ENCODE measurements around the gene GABRA4. TPM values are rescaled to one million over a fixed set of nuclear protein-coding genes. Genes with fewer than 3 reads are reported as not detected.
A peak's percentile ranks its signal among the peaks of the same experiment; 100 is the strongest.

Gene GABRA4
- total RNA-seq, 6 donors from 2014 or later = not detected

GRCh38 chr4:47000406-47000805, 7.0 kb upstream of the GABRA4 start:
- Histone ChIP-seq H3K4me3 (no peak overlapping the region), H3K27ac (no peak overlapping the region), H3K9me3 (no peaks in the 10 kb centered on the region), H3K36me3 (no peaks in the 10 kb centered on the region), H3K4me1 (no peaks in the 10 kb centered on the region), H3K27me3 (no peaks in the 10 kb centered on the region)
- DNase-seq (no peak), ATAC-seq (ENCODE audit: low FRiP score in 2 of 2) (no peak)
- 72 to 93% methylated on average over 1 of the region's 1 CpG for WGBS, 2 donors
- no peak for TF ChIP-seq CTCF (IDR thresholded peaks at IDR 0.05)

GRCh38 chr4:46999566-46999965, 6.2 kb upstream of the GABRA4 start:
- Histone ChIP-seq H3K4me1 (no peaks in the 10 kb centered on the region), H3K27me3 (no peaks in the 10 kb centered on the region), H3K27ac (no peak overlapping the region), H3K9me3 (no peaks in the 10 kb centered on the region), H3K4me3 (no peak overlapping the region), H3K36me3 (no peaks in the 10 kb centered on the region)
- DNase-seq (no peak), ATAC-seq (ENCODE audit: low FRiP score in 2 of 2) (no peak)
- no peak for TF ChIP-seq POLR2A (IDR thresholded peaks at IDR 0.05)
- no peak for TF ChIP-seq POLR2AphosphoS5 (IDR thresholded peaks at IDR 0.05)
- no peak for TF ChIP-seq CTCF (IDR thresholded peaks at IDR 0.05)
- no peak for TF ChIP-seq EP300 (IDR thresholded peaks at IDR 0.05)

DNA sequence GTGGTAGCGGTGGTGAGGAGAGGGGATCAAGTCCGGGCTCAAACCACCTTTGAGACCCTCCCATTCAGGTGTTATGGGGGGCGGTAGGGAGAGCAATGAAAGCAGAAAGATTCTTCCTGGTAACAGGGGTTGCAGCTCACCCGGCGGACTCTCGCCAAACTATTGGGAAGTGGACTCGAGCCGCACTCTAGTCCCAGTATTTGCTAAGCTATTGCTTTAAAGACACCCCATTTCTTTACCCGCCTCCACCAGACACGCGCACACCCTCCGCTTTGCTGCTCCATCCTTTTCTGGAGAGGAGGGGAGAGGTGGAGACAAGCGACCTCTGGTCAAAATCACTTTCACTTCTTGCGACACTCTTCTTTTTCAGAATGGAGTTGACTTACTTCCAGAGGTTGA, 625 bp upstream of the GABRA4 start:
- H3K27ac ChIP-seq = no peak overlapping the region
- H3K4me1 ChIP-seq = peaks cover 7 to 15% (median 8%) of the 10 kb centered on the region in 4 donors
- DNase-seq = no peak
- no peak for ATAC-seq (ENCODE audit: low FRiP score in 2 of 2)
- WGBS, 2 donors = 4% methylated on average over 13 to 14 of the region's 14 CpGs
- no peaks in the 10 kb centered on the region for H3K36me3 ChIP-seq
- peaks cover 0 to 11% (median 3%) of the 10 kb centered on the region in 4 donors for H3K27me3 ChIP-seq
- TF ChIP-seq POLR2A (IDR thresholded peaks at IDR 0.05) (no peak), POLR2AphosphoS5 (IDR thresholded peaks at IDR 0.05) (no peak), CTCF (IDR thresholded peaks at IDR 0.05) (no peak), EP300 (IDR thresholded peaks at IDR 0.05) (no peak)
- H3K9me3 ChIP-seq = no peaks in the 10 kb centered on the region
- peak overlapping the region in 3 of 4 donors; percentile 3 to 28 (median 16) for H3K4me3 ChIP-seq

DNA sequence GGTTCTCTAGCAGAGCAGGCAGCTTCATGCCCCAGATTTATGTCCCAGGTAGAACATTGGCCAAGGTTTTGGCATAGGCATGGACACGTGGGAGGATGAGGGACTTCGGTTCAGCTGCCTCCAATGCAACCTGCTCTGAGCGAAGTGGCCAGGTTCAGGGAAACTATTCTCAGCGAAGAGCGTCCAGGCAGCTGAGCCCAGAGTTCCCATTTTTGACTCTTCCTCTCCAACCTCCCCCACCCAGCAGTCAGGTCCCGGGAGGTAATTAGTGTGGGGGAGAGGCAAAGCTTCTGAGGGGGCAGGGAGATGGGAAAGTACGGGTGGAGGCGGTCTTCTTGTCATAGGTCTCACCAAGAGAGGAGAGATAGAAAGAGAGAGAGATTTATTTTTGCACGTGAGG, 1.0 kb downstream of the GABRA4 start:
- Histone ChIP-seq H3K27me3 (peaks cover 0 to 11% (median 3%) of the 10 kb centered on the region in 4 donors), H3K27ac (no peak overlapping the region), H3K36me3 (no peaks in the 10 kb centered on the region), H3K4me1 (peaks cover 7 to 15% (median 8%) of the 10 kb centered on the region in 4 donors), H3K4me3 (no peak overlapping the region), H3K9me3 (no peaks in the 10 kb centered on the region)
- ATAC-seq (ENCODE audit: low FRiP score in 2 of 2) (no peak), DNase-seq (no peak)
- no peak for TF ChIP-seq POLR2AphosphoS5 (IDR thresholded peaks at IDR 0.05)
- no peak for TF ChIP-seq POLR2A (IDR thresholded peaks at IDR 0.05)
- no peak for TF ChIP-seq EP300 (IDR thresholded peaks at IDR 0.05)
- no peak for TF ChIP-seq CTCF (IDR thresholded peaks at IDR 0.05)
- WGBS, 2 donors = 19 to 22% methylated on average over 9 of the region's 9 CpGs

DNA sequence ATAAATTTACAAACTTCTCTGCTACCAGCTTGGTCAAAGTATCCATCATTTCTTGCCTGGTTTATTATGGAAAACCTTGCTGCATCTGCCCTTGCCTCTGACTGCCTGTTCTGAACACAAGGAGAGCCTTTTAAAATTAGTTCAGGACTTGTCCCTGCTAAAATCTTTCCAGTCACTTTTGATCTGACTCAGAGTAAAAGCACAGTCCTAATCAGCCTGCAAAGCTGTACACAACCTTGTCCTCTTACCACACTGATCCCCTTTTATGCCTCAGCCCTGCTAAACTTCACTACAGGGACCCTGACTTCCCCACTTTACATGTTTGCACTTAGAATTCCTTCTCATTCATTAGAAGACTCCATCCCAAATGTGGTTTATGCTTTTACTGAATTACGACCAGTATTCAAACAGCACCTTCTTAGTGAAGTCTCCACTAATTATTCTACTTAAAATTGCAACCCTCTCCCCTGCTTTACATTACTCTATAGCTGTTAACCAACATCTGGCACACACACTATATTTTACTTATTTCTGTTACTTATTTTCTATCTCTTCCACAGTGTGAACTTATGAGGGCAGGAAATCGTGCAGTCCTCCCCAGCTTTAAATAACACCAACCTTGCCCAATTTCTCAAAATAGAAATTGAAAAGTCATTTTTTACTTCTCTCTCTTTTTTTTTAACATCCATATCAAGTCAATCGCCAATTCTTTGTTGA, 6.3 kb downstream of the GABRA4 start:
- no peak for ATAC-seq (ENCODE audit: low FRiP score in 2 of 2)

More for the DNA sequence above, 6.3 kb downstream of the GABRA4 start:
- H3K9me3 ChIP-seq = no peaks in the 10 kb centered on the region
- no peak overlapping the region for H3K4me3 ChIP-seq
- TF ChIP-seq POLR2AphosphoS5 (IDR thresholded peaks at IDR 0.05) (no peak), POLR2A (IDR thresholded peaks at IDR 0.05) (no peak), CTCF (IDR thresholded peaks at IDR 0.05) (no peak), EP300 (IDR thresholded peaks at IDR 0.05) (no peak)
- no peaks in the 10 kb centered on the region for H3K36me3 ChIP-seq
- H3K27me3 ChIP-seq = no peaks in the 10 kb centered on the region
- WGBS, 2 donors = 68 to 73% methylated on average over 3 of the region's 3 CpGs
- no peak for DNase-seq
- H3K27ac ChIP-seq = no peak overlapping the region
- H3K4me1 ChIP-seq = no peaks in the 10 kb centered on the region

Data from upper lobe of left lung (tissue), 6 donors.